Liver (tissue), 9 donors: Measurements from ENCODE around the gene FGF19. TPM values are rescaled to one million over a fixed set of nuclear protein-coding genes. Genes with fewer than 3 reads are reported as not detected.

ENCODE experiments used
- DNase-seq: peaks from one replicate; pipeline ENCODE4 v3.0.0-alpha.2; 2017; ENCODE audit warnings: low spot score
- H3K27ac ChIP-seq, 2 donors: one replicate each; pipeline ENCODE4 v1.7.0; 2013; ENCODE audit warnings: inconsistent platforms in 2 of 2, low read length in 2 of 2, control low read depth in 1 of 2, low read depth in 1 of 2, mild to moderate bottlenecking in 1 of 2
- H3K27me3 ChIP-seq, 4 donors: one replicate each; pipeline versions ENCODE4 v1.6.1 to v1.7.0; 2013; ENCODE audit warnings: low read length in 3 of 4, inconsistent platforms in 1 of 4, mild to moderate bottlenecking in 1 of 4, moderate library complexity in 1 of 4; ENCODE audit not compliant: control insufficient read depth in 4 of 4, insufficient read depth in 4 of 4
- H3K36me3 ChIP-seq, 4 donors: one replicate each; pipeline versions ENCODE4 v1.6.1 to v1.7.0; 2013; ENCODE audit warnings: low read length in 3 of 4, mild to moderate bottlenecking in 3 of 4, low read depth in 1 of 4, moderate library complexity in 1 of 4; ENCODE audit not compliant: control insufficient read depth in 4 of 4, insufficient read depth in 3 of 4
- H3K4me1 ChIP-seq, 4 donors: one replicate each; pipeline versions ENCODE4 v1.6.1 to v1.7.0; 2013; ENCODE audit warnings: low read length in 3 of 4, mild to moderate bottlenecking in 3 of 4, moderate library complexity in 1 of 4; ENCODE audit not compliant: control insufficient read depth in 4 of 4, insufficient read depth in 4 of 4
- H3K4me3 ChIP-seq, 3 donors: one replicate each; pipeline versions ENCODE4 v1.6.1 to v1.7.0; 2013; ENCODE audit warnings: low read length in 3 of 3, control low read depth in 1 of 3, low read depth in 1 of 3, mild to moderate bottlenecking in 1 of 3
- H3K9ac ChIP-seq, 2 donors: one replicate each; pipeline ENCODE4 v1.7.0; 2013; ENCODE audit warnings: low read length in 2 of 2, mild to moderate bottlenecking in 2 of 2, moderate library complexity in 2 of 2, control low read depth in 1 of 2, low read depth in 1 of 2
- H3K9me3 ChIP-seq, 4 donors: one replicate each; pipeline versions ENCODE4 v1.6.1 to v1.7.0; 2013; ENCODE audit warnings: low read length in 3 of 4; ENCODE audit not compliant: control insufficient read depth in 4 of 4
- EGR1 ChIP-seq, 2 donors: IDR thresholded peaks; 2 replicates each; pipeline ENCODE4 v1.6.1; 2016 to 2018; ENCODE audit warnings: antibody characterized with exemption in 2 of 2, low read depth in 2 of 2
- FOXA1 ChIP-seq: IDR thresholded peaks from 2 replicates; pipeline ENCODE4 v1.6.1; 2016; ENCODE audit warnings: antibody characterized with exemption
- FOXA2 ChIP-seq: IDR thresholded peaks from 2 replicates; pipeline ENCODE4 v1.6.1; 2016; ENCODE audit warnings: antibody characterized with exemption
- GABPA ChIP-seq, 2 donors: IDR thresholded peaks in 1 of 2; conservative IDR thresholded peaks in 1 of 2; 2 replicates each; pipeline ENCODE4 v1.6.1; 2016; ENCODE audit warnings: antibody characterized with exemption in 2 of 2, mild to moderate bottlenecking in 1 of 2, moderate library complexity in 1 of 2
- HNF4A ChIP-seq, 2 donors: conservative IDR thresholded peaks; 2 replicates each; pipeline ENCODE4 v1.6.1; 2016; ENCODE audit warnings: antibody characterized with exemption in 2 of 2, mild to moderate bottlenecking in 2 of 2
- HNF4G ChIP-seq: IDR thresholded peaks from 2 replicates; pipeline ENCODE4 v1.6.1; 2016; ENCODE audit warnings: antibody characterized with exemption
- JUND ChIP-seq, 2 donors: IDR thresholded peaks; 2 replicates each; pipeline ENCODE4 v1.6.1; 2016; ENCODE audit warnings: antibody characterized with exemption in 2 of 2
- NR2F2 ChIP-seq: IDR thresholded peaks from 2 replicates; pipeline ENCODE4 v1.6.1; 2016; ENCODE audit warnings: antibody characterized with exemption
- RAD21 ChIP-seq, 2 donors: IDR thresholded peaks; 2 replicates each; pipeline ENCODE4 v1.6.1; 2016; ENCODE audit warnings: antibody characterized with exemption in 2 of 2, mild to moderate bottlenecking in 2 of 2
- RXRA ChIP-seq, 2 donors: IDR thresholded peaks; 2 replicates each; pipeline ENCODE4 v1.6.1; 2017 to 2018; ENCODE audit warnings: antibody characterized with exemption in 2 of 2, mild to moderate bottlenecking in 1 of 2
- SP1 ChIP-seq: IDR thresholded peaks from 2 replicates; pipeline ENCODE4 v1.6.1; 2018; ENCODE audit warnings: antibody characterized with exemption, mild to moderate bottlenecking
- TAF1 ChIP-seq: conservative IDR thresholded peaks from 2 replicates; pipeline ENCODE4 v1.6.1; 2016; ENCODE audit warnings: antibody characterized with exemption, mild to moderate bottlenecking
- YY1 ChIP-seq: IDR thresholded peaks from 2 replicates; pipeline ENCODE4 v1.6.1; 2016; ENCODE audit warnings: antibody characterized with exemption, mild to moderate bottlenecking
- WGBS: extraction: QIAGEN DNeasy Blood & Tissue Kit; methylation state at CpG from one replicate; pipeline ENCODE4 v1.1.7; 2013; 5-methylcytosine and 5-hydroxymethylcytosine counted together
- polyA plus RNA-seq, 2 donors: library from polyadenylated mRNA; stranded (reverse) in 1 of 2; unstranded in 1 of 2; fragments of 200-250 nt in 1 of 2; fragments of >200 nt in 1 of 2; fragmentation: Nextera tagmentation in 1 of 2; extraction: Ambion mirVana in 1 of 2; gene quantifications; one replicate each; pipeline versions ENCODE4 v1.2.1 to v1.2.3, GENCODE V29; 2013 to 2015
- total RNA-seq, 2 donors: library from RNA; depleted of rRNA; stranded (reverse); fragments of >200 nt; gene quantifications; one replicate each; pipeline ENCODE4 v1.2.3, GENCODE V29; 2014
- TF ChIP-seq, protein P1 (sequence below): fragments of 150-350 bp; IDR thresholded peaks from 2 replicates; pipeline ENCODE4 v1.5.1; 2017; ENCODE audit warnings: improper control_type of control experiment, low read depth, low read length; ENCODE audit not compliant: missing input control
- TF ChIP-seq, protein P2 (sequence below): IDR thresholded peaks from 2 replicates; pipeline ENCODE4 v1.6.1; 2016; ENCODE audit warnings: antibody characterized with exemption
- TF ChIP-seq, protein P3 (sequence below): IDR thresholded peaks from 2 replicates; pipeline ENCODE4 v1.6.1; 2016; ENCODE audit warnings: antibody characterized with exemption
- TF ChIP-seq, protein P4 (sequence below): IDR thresholded peaks from 2 replicates; pipeline ENCODE4 v1.6.1; 2016; ENCODE audit warnings: antibody characterized with exemption, mild to moderate bottlenecking
- TF ChIP-seq, protein P5 (sequence below): IDR thresholded peaks from 2 replicates; pipeline ENCODE4 v1.6.1; 2016; ENCODE audit warnings: antibody characterized with exemption
- donor health status: healthy.
- donor health status: healthy.
- donor health status: healthy.
- donor health status: healthy.
- donor health status: healthy.

Gene FGF19
- total and polyA plus RNA-seq, 4 donors: 0.09 TPM; not detected in 3

DNA sequence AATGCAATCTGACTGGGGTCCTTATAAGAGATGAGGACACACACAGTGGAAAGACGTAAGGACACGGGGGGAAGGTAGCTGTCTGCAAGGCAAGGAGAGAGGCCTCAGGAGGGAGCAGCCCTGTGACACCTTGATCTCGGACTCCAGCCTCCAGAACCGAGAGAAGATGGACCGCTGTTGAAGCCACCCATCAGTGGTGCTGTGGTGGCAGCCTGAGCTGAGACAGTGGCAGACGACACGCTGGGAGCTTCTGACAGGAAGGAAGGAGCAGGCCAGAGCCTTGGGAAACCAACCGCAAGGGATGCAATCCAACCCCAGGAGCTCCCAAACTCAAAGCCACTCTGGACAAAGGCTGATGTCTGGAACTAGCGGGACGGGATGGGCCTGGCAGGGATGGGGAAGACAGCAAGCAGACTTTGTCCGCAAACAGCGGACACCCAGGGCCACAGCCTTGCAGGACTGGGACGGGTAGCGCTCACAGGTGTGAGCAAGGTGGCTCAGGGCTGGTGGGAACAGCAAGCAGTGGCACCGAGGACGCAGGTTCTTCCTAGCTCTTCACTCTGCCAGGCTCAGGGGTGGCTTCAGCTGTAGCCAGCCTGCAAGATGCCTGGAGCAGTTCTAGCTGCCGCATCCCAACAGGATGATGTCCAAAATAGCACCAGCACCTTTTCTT lies 39.6 kb downstream of the FGF19 start:
- Histone ChIP-seq H3K9ac (no peak overlapping the region), H3K4me3 (no peak overlapping the region), H3K36me3 (peaks cover 0 to 17% (median under 1%) of the 10 kb centered on the region in 4 donors), H3K27me3 (no peaks in the 10 kb centered on the region), H3K27ac (no peak overlapping the region), H3K4me1 (peaks cover 0 to 10% (median 2%) of the 10 kb centered on the region in 4 donors), H3K9me3 (no peaks in the 10 kb centered on the region)
- TF ChIP-seq, protein P1, sequence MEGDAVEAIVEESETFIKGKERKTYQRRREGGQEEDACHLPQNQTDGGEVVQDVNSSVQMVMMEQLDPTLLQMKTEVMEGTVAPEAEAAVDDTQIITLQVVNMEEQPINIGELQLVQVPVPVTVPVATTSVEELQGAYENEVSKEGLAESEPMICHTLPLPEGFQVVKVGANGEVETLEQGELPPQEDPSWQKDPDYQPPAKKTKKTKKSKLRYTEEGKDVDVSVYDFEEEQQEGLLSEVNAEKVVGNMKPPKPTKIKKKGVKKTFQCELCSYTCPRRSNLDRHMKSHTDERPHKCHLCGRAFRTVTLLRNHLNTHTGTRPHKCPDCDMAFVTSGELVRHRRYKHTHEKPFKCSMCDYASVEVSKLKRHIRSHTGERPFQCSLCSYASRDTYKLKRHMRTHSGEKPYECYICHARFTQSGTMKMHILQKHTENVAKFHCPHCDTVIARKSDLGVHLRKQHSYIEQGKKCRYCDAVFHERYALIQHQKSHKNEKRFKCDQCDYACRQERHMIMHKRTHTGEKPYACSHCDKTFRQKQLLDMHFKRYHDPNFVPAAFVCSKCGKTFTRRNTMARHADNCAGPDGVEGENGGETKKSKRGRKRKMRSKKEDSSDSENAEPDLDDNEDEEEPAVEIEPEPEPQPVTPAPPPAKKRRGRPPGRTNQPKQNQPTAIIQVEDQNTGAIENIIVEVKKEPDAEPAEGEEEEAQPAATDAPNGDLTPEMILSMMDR: no peak
- TF ChIP-seq, protein P2, sequence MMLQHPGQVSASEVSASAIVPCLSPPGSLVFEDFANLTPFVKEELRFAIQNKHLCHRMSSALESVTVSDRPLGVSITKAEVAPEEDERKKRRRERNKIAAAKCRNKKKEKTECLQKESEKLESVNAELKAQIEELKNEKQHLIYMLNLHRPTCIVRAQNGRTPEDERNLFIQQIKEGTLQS: no peak
- TF ChIP-seq RXRA (IDR thresholded peaks at IDR 0.05) (no peak), HNF4G (no peak), YY1 (no peak), FOXA2 (no peak)
- no peak for DNase-seq
- 95% methylated on average over 17 of the region's 17 CpGs for WGBS

DNA sequence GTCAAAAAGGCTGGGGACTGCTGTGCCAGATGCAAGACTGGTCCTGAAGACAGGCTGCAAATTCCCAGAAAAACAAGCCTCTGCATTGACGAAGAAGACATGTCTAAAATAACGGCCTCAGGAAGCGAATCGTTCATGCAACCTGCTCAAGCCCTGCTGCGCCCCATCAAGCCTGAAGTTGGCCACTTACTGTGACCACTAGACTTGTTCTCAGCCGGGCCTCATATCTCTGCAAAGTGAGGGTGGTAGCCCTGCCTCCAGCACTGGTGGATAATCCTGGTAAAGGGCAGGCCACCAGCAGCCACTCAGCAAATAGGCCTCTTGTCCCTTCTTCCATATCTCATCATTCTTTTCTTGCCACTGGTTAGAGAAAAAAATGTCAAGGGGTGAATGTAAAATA lies 40.5 kb downstream of the FGF19 start:
- DNase-seq: no peak
- no peak overlapping the region for H3K4me3 ChIP-seq
- peaks cover 0 to 6% (median under 1%) of the 10 kb centered on the region in 4 donors for H3K4me1 ChIP-seq
- no peak overlapping the region for H3K9ac ChIP-seq
- 95% methylated on average over 6 of the region's 6 CpGs for WGBS
- no peak overlapping the region for H3K27ac ChIP-seq
- peaks cover 0 to 15% (median 0%) of the 10 kb centered on the region in 4 donors for H3K36me3 ChIP-seq
- no peaks in the 10 kb centered on the region for H3K9me3 ChIP-seq
- TF ChIP-seq EGR1 (IDR thresholded peaks at IDR 0.05; ENCODE audit: low read depth in 2 of 2) (no peak), RAD21 (IDR thresholded peaks at IDR 0.05) (no peak), YY1 (no peak), TAF1 (no peak), HNF4G (no peak), FOXA1 (no peak), JUND (IDR thresholded peaks at IDR 0.05) (no peak), NR2F2 (no peak), RXRA (IDR thresholded peaks at IDR 0.05) (no peak), FOXA2 (no peak), HNF4A (conservative IDR thresholded peaks at IDR 0.05) (no peak), SP1 (no peak), GABPA (IDR thresholded peaks at IDR 0.05 in 1 of 2, conservative IDR thresholded peaks at IDR 0.05 in 1 of 2) (no peak)
- TF ChIP-seq, protein P3, sequence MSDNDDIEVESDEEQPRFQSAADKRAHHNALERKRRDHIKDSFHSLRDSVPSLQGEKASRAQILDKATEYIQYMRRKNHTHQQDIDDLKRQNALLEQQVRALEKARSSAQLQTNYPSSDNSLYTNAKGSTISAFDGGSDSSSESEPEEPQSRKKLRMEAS: no peak
- TF ChIP-seq, protein P2: no peak
- TF ChIP-seq, protein P4, sequence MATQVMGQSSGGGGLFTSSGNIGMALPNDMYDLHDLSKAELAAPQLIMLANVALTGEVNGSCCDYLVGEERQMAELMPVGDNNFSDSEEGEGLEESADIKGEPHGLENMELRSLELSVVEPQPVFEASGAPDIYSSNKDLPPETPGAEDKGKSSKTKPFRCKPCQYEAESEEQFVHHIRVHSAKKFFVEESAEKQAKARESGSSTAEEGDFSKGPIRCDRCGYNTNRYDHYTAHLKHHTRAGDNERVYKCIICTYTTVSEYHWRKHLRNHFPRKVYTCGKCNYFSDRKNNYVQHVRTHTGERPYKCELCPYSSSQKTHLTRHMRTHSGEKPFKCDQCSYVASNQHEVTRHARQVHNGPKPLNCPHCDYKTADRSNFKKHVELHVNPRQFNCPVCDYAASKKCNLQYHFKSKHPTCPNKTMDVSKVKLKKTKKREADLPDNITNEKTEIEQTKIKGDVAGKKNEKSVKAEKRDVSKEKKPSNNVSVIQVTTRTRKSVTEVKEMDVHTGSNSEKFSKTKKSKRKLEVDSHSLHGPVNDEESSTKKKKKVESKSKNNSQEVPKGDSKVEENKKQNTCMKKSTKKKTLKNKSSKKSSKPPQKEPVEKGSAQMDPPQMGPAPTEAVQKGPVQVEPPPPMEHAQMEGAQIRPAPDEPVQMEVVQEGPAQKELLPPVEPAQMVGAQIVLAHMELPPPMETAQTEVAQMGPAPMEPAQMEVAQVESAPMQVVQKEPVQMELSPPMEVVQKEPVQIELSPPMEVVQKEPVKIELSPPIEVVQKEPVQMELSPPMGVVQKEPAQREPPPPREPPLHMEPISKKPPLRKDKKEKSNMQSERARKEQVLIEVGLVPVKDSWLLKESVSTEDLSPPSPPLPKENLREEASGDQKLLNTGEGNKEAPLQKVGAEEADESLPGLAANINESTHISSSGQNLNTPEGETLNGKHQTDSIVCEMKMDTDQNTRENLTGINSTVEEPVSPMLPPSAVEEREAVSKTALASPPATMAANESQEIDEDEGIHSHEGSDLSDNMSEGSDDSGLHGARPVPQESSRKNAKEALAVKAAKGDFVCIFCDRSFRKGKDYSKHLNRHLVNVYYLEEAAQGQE: no peak
- TF ChIP-seq, protein P1: no peak
- TF ChIP-seq, protein P5, sequence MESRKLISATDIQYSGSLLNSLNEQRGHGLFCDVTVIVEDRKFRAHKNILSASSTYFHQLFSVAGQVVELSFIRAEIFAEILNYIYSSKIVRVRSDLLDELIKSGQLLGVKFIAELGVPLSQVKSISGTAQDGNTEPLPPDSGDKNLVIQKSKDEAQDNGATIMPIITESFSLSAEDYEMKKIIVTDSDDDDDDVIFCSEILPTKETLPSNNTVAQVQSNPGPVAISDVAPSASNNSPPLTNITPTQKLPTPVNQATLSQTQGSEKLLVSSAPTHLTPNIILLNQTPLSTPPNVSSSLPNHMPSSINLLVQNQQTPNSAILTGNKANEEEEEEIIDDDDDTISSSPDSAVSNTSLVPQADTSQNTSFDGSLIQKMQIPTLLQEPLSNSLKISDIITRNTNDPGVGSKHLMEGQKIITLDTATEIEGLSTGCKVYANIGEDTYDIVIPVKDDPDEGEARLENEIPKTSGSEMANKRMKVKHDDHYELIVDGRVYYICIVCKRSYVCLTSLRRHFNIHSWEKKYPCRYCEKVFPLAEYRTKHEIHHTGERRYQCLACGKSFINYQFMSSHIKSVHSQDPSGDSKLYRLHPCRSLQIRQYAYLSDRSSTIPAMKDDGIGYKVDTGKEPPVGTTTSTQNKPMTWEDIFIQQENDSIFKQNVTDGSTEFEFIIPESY: no peak
- no peaks in the 10 kb centered on the region for H3K27me3 ChIP-seq
